ENCODE results near the gene RPL37A.
A peak's percentile ranks its signal among the peaks of the same experiment; 100 is the strongest.

The RPL37A gene

DNA sequence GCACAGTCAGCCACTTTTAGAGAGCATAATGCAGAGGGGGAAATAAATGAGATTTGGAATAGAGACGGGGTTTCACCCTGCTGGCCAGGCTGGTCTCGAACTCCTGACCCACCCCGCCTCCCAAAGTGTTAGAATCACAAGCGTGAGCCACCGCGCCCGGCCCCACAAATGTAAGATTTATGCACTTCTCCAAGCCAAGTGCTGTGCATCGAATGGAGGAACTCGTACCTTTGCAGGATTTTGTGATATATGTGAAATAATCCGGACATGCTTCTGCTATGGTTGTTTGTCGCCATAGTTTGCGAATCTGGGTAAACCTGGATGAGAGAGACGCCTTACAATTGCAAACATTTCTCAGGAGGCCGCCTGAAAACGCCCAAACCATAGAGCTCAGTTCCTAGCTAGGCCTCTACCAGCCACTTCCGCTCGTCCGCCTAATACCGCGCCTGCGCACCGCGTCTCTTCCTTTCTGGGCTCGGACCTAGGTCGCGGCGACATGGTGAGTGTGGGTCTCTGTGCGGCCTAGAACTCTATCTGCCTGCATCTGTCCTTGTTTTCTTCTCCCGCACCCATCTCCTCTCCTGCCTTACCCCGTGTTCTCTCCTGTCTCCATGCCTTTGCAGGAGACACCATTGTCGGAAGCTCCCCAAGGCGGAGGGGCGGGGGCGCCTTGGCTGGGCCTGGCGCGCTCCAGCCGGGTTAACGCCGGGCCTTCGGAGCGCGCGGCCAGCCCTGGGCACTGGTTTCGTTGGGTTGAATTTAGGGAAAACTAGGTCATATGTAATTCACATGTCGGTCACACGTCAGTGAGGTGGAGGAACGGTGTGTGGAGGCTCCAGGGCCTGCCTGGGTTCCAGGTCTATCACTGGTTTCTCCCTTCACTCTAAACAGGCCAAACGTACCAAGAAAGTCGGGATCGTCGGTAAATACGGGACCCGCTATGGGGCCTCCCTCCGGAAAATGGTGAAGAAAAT, at the start of gene RPL37A:
Gene RPL37A, plus strand, starts transcription at position 466 of the 974 bp plus-strand sequence. Its CDS starts 31 bp downstream, at position 497.
- peak within 1 kb of the TSS; percentile 86 for H3K27ac ChIP-seq
- TF ChIP-seq, protein P1, sequence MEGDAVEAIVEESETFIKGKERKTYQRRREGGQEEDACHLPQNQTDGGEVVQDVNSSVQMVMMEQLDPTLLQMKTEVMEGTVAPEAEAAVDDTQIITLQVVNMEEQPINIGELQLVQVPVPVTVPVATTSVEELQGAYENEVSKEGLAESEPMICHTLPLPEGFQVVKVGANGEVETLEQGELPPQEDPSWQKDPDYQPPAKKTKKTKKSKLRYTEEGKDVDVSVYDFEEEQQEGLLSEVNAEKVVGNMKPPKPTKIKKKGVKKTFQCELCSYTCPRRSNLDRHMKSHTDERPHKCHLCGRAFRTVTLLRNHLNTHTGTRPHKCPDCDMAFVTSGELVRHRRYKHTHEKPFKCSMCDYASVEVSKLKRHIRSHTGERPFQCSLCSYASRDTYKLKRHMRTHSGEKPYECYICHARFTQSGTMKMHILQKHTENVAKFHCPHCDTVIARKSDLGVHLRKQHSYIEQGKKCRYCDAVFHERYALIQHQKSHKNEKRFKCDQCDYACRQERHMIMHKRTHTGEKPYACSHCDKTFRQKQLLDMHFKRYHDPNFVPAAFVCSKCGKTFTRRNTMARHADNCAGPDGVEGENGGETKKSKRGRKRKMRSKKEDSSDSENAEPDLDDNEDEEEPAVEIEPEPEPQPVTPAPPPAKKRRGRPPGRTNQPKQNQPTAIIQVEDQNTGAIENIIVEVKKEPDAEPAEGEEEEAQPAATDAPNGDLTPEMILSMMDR (conservative IDR thresholded peaks at IDR 0.05) = no peak

DNA sequence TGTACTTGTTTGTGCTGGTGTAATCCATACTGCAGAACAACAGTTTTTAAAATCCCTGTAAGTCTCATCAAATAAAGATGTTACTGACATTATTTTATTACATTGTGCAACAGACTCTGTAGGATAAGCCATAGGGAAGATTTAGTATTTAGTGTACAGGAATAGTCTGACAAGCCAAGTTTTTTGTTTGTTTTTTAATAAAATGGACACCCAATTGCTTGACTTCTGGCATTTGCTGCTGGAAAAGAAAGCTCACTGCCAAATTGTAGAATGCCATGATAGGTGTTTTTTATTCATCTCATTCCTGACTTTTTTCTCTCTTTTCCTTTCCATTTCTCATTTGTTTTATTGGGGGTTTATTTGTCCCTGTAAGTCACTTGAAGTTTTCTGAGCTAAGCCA, 48.3 kb upstream of the RPL37A start:
- TF ChIP-seq, protein P1 (conservative IDR thresholded peaks at IDR 0.05) = no peak
- no peak overlapping the region for H3K27ac ChIP-seq

DNA sequence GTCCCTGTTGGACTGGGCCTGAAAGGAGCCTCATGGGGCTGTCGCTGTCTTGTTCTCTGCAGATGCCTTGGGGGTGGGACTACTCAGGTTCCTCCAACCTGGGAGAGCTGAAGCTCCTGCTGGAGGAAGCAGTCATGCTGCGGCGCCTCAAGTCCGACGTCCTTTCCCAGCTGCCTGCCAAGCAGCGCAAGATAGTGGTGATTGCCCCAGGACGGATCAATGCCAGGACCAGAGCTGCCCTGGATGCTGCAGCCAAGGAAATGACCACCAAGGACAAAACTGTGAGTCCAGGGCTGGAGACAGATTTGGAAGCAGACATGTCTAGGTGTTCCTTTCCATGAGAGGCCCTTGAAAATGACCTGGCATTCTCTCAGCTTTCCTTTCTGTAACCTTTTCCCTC, 47.9 kb upstream of the RPL37A start:
- TF ChIP-seq, protein P1 (conservative IDR thresholded peaks at IDR 0.05) = no peak
- no peak overlapping the region for H3K27ac ChIP-seq

DNA sequence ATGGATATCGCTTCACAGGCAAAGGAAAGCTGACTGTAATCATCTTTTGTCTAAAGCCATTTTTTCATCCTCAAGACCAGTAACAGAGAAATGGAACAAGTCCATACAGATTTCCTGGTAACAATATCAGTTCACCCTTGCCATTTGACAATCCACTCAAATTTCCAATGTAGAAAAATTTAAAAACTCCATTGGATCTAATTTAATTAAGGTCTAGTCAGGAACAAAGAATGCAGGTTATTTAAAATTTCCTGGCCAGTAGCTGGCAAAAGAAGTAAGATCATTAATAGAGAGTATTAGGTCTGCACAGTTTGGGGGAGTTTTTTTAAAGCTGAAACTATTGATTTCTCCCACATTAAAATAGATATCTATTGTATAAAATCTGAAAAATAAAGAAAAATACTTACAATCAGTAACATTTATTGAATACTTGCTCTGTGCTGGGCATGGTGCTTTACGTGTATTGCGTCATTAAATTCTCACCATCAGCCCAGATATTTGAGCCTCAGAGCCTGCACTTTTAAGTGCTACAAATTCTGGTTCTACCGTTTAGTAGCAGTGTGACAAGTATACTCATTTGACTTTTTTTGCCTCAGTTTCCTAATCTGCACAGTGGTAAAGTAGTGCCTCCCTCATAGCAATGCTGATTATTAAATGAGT, 44.6 kb upstream of the RPL37A start:
- TF ChIP-seq, protein P1 (conservative IDR thresholded peaks at IDR 0.05) = no peak
- H3K27ac ChIP-seq = no peak overlapping the region

DNA sequence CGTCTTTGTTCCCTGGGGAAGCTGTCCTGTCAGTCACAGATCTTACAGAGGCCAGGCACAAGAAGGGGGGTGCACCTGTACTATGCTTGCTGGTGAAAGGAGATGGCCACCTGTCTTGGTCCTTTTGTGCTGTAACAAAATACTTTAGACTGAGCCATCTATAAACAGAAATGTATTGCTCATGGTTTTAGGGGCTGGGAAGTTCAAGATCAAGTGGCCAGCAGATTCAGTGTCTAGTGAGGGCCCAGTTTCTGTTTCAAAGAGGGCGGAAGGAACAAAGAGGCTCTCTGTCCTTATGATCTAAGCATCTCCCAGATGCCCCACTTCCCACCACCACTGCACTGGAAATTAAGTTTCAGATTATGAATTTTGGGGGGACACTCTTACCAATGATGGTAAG, 35.5 kb upstream of the RPL37A start:
- TF ChIP-seq, protein P1 (conservative IDR thresholded peaks at IDR 0.05) = no peak

DNA sequence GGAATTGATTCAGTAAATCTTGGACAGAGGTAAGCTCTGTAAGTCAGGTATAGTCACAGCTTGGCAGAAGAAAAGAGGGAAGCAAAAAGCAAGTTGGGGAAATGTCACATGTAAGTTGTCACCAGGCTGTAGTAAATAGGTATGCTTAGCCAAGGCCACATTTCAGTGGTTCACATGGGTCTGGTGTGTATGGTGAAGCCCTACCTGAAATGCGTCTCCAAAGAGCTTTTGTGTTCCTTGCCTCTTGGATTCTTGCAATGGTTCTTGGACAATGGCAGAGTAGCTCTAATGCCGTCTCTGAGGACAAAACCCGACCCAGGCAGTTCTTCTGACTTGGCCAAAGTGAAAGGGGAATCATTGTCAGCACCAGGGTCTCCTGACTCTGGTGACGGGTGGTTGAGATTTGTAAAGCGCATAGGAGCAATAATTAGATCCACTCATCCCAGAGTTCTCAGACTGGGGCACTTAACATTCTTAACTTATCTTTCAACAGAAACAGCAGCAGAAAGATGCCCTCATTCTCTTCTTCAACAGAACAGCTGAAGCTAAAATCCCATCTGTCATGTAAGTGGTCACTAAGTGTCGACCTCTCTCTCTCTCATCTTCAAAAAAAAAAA, 34.4 kb upstream of the RPL37A start:
- no peak overlapping the region for H3K27ac ChIP-seq
- TF ChIP-seq, protein P1 (conservative IDR thresholded peaks at IDR 0.05) = no peak

More for the DNA sequence above, 35.5 kb upstream of the RPL37A start:
- no peak overlapping the region for H3K27ac ChIP-seq

All from VCaP (cell line).